Coronary artery (tissue), 2 donors: ENCODE measurements around the gene PSENEN.

ENCODE experiments used
- DNase-seq: peaks from one replicate; pipeline ENCODE4 v3.0.0-alpha.2; 2017; ENCODE audit warnings: low spot score
- H3K27ac ChIP-seq, 2 donors: fragments of 200-600 bp; sonication (generic); one replicate each; pipeline ENCODE4 v1.5.1; 2016 to 2019
- H3K4me3 ChIP-seq: fragments of 200-600 bp; sonication (generic); 2 replicates; pipeline ENCODE4 v1.5.1; 2016; ENCODE audit warnings: mild to moderate bottlenecking, moderate library complexity
- TF ChIP-seq, protein P1 (sequence below): fragments of 200-600 bp; sonication (generic); IDR thresholded peaks from one replicate; pipeline ENCODE4 v1.5.1; 2019; ENCODE audit warnings: antibody characterized with exemption

PSENEN gene

DNA sequence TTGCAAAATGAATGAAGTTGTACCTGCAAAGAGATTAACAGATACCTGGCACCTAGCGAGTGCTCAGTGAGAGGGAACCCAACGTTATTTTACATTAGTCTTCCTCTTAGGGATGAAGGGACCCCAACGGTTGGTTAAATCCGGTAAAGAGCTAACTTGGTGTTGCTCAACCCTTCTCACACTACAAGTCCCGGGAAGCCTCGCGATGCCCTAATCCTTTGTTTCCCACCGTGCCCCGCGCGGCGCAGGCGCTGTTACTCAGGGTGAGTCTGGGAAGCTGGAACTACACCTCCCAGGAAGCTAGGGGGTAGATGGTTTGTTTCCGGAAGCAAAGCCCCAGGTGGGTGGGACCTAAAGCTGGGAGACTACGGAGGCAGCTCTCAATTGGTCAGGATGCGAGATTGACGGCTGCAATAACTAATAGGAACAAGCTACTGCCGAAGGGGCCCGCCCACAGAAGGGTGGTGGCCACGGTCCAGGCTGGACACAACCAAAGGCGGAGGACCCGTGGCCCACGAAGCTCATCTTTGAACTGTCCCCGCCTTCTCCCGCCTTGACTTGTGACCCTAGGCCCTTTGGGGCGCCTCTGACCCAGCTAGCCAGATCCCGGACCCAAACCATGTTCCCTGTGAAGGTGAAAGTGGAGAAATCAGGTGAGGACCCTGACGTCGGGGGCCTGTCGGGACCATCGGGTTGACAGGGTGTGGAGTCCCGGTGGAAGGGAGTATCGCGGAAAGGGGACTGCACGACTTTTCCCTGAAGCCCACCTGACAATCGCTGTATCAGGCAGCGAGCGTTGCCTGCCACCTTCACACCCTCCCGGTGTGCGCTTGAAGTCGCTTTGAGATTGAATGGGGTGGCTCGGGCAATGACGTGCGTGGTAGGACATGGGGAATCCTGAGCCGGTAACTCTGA, 2.9 kb downstream of the PSENEN start, which contains the start of gene LIN37:
Gene LIN37, plus strand, starts transcription at position 471 of the 915 bp plus-strand sequence. Its CDS starts 149 bp downstream, at position 620.
- H3K27ac ChIP-seq: peak within 1 kb of the TSS; percentile 82 to 88
- DNase-seq: peak; percentile 100
- TF ChIP-seq, protein P1, sequence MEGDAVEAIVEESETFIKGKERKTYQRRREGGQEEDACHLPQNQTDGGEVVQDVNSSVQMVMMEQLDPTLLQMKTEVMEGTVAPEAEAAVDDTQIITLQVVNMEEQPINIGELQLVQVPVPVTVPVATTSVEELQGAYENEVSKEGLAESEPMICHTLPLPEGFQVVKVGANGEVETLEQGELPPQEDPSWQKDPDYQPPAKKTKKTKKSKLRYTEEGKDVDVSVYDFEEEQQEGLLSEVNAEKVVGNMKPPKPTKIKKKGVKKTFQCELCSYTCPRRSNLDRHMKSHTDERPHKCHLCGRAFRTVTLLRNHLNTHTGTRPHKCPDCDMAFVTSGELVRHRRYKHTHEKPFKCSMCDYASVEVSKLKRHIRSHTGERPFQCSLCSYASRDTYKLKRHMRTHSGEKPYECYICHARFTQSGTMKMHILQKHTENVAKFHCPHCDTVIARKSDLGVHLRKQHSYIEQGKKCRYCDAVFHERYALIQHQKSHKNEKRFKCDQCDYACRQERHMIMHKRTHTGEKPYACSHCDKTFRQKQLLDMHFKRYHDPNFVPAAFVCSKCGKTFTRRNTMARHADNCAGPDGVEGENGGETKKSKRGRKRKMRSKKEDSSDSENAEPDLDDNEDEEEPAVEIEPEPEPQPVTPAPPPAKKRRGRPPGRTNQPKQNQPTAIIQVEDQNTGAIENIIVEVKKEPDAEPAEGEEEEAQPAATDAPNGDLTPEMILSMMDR: no peak
- H3K4me3 ChIP-seq: peak within 1 kb of the TSS; percentile 90

DNA sequence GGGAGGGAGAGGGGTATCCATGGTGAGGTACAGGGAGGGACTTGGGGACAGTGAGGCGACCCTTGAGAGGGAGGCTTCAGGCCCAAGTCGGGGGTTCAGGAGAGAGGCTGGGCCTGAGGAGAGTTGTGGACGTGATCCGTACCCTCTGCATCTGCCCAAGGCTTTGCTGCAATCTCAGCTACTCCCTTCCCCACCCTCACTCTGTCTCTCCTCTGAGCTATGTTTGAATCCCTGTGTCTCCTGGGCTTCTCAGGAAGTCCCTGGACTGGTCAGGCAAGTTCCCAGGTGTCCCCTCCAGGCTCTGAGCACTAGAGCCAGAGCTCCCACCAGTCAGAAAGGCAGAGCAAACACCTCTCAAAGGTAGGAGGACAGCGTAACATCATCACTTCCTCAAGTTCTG, 4.7 kb downstream of the PSENEN start:
- H3K4me3 ChIP-seq: no peak overlapping the region
- TF ChIP-seq, protein P1: no peak
- H3K27ac ChIP-seq: peak overlapping the region in 1 of 2 donors; percentile 31
- no peak for DNase-seq

DNA sequence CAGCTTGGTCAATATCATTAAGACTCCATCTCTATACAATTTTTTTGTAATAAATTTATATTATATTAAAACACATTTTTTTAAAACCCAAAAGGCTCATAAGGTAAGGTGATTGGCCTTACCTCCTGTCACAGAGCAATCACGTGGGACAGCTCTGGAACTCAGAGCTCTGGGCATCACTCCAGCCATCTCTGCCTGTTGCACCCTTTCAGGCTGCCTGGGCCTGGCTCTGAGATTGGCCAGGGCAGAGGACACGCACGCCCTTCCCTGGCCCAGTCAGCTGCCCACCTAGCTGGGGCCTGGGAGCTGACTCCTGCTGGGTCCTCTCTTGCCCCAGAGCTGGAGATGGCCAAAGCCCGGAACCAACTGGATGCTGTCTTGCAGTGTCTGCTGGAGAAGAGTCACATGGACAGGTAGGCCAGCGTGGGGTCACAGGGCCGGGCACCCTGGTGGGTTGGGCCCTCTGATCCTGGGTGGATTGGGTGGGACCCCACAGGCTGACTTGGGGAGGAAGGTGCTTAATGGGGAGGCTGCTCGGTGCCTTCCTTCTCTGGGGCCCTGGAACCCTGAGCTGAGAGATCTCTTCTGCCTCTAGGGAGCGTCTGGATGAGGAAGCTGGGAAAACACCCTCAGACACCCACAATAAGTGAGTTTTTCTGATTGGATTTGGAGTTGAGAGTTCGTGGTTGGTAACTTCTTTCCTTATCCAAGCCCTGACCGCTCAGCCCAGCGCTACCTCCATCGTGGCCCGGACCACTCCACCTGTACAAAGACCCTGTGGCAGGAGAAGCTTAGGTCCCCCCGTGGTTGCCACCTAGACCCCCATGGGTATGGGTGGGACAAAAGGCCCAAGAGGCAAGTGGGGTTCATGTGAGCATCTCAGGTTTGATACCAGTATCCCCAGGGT, 6.6 kb downstream of the PSENEN start:
- peak overlapping the region in 1 of 2 donors; percentile 9 for H3K27ac ChIP-seq

DNA sequence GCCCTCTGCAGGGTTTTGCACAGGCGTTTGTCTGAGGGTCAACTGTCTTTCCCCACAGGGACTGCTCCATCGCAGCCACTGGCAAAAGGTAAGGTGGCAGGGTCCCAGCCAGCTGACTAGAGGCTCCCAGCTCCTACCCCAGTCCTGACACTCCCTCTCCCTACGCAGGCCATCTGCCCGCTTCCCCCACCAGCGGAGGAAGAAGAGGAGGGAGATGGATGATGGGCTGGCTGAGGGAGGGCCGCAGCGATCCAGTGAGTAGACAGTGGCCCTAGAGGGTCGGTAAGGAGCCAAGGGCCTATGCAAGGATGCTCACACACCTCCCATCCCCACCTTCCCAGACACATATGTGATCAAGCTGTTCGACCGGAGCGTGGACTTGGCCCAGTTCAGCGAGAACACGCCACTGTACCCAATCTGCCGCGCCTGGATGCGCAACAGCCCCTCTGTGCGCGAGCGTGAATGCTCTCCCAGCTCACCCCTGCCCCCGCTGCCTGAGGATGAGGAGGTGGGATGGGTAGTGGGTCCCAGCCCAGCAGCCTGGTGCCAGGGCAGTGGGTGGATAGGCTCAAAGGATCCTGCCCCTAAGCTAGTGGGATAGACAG, 7.4 kb downstream of the PSENEN start:
- H3K4me3 ChIP-seq: no peak overlapping the region
- TF ChIP-seq, protein P1: no peak
- DNase-seq: no peak
- peak overlapping the region in 1 of 2 donors; percentile 100 for H3K27ac ChIP-seq

More for the DNA sequence above, 6.6 kb downstream of the PSENEN start:
- no peak for DNase-seq
- TF ChIP-seq, protein P1: no peak
- H3K4me3 ChIP-seq: no peak overlapping the region

DNA sequence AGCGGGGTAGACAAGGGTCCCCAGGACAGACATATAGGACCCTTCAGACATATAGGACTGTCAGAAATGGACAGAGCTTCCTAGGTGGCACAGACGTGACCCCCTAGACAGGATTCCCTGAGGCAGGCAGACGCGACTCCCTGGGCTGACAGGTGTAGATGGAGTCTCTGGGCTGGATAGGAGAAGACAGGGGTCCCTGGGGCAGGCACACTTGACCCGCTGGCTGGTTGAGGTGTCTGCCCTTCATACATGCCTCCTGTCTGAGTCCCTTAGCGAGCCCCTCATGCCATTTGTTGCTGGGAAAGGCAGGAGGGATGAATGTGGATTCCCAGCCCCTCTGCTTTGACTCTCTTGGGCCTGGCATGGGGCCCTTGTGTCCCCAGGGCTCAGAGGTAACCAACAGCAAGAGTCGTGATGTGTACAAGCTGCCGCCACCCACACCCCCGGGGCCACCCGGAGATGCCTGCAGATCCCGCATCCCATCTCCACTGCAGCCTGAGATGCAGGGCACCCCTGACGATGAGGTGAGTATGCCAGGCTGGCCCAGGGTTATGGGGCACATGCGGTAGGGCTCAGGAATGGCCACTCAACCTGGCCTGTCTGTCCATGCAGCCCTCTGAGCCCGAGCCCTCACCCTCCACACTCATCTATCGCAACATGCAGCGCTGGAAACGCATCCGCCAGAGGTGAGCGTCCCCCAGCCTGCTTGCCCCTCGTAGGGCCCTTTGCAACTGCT, 8.4 kb downstream of the PSENEN start:
- peak overlapping the region; percentile 100 for H3K27ac ChIP-seq
- H3K4me3 ChIP-seq: no peak overlapping the region
- DNase-seq: no peak
- TF ChIP-seq, protein P1: no peak
